ENCODE results near the gene BPIFB4. TPM values are rescaled to one million over a fixed set of nuclear protein-coding genes. Genes with fewer than 3 reads are reported as not detected.

Gene BPIFB4
- total RNA-seq, 5 donors from 2014 or later (not counting 1 experiment from before 2014, with no cell fraction given), result not detected

DNA sequence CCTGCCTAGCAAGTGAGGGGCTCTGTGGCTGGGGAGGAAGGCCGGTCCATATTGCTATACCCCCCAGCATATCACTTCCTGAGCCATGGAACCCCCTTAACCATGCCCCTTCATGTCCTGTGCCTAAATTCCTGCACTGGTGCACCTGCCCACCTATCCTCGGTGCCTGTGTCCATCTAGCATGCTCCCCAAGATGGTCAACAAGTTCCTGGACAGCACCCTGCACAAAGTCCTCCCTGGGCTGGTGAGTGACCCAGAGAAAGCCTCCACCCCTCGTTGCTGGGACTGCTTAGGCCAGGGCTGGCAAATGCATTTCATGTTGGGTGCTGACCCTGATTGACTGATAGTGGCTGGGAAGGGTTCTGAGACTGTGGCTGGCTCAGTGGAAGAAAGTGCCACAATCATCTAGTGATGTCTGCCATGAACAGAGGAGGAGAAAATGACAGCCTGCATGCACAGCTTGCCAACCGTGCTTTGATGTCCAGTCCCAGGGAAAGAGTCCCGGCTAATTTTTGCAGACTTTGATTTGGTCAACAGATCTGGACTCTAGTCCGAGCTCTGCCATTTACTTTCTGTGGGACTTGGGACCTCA, 44.4 kb upstream of the BPIFB4 start:
- H3K4me3 Mint-ChIP-seq, result no peak overlapping the region
- H3K4me1 ChIP-seq (ENCODE audit: control insufficient read depth in 1 of 2, extremely low read depth in 1 of 2, insufficient read depth in 2 of 2, low read length in 2 of 2), result no peaks in the 10 kb centered on the region
- H3K4me1 Mint-ChIP-seq, result no peaks in the 10 kb centered on the region
- DNase-seq (no peak), ATAC-seq (replicated peaks in 1 of 4) (no peak)
- CTCF ChIA-PET, result no interaction called here
- peaks cover 5% of the 10 kb centered on the region for H3K36me3 Mint-ChIP-seq
- H3K27ac ChIP-seq (ENCODE audit: low read length), result no peak overlapping the region
- no peak overlapping the region for H3K27ac Mint-ChIP-seq
- H3K9me3 Mint-ChIP-seq, result peaks cover 7 to 10% (median 8%) of the 10 kb centered on the region in 3 donors
- H3K36me3 ChIP-seq (ENCODE audit: control insufficient read depth in 2 of 2, extremely low read depth in 1 of 2, insufficient read depth in 1 of 2, low read length in 1 of 2), result no peaks in the 10 kb centered on the region
- peaks cover 0 to 5% of the 10 kb centered on the region in 2 experiments for H3K27me3 ChIP-seq (replicated peaks in 1 of 2; ENCODE audit: control insufficient read depth in 2 of 2, extremely low read depth in 1 of 2, insufficient read depth in 2 of 2, low read length in 1 of 2)
- H3K9me3 ChIP-seq, result no peaks in the 10 kb centered on the region
- H3K4me3 ChIP-seq (ENCODE audit: control insufficient read depth in 1 of 2, extremely low read depth in 1 of 2, low read length in 1 of 2), result no peak overlapping the region
- POLR2A ChIA-PET, result no interaction called here
- no peaks in the 10 kb centered on the region for H3K27me3 Mint-ChIP-seq
- 73% methylated on average over 4 of the region's 6 CpGs for WGBS (ENCODE audit: insufficient coverage)

DNA sequence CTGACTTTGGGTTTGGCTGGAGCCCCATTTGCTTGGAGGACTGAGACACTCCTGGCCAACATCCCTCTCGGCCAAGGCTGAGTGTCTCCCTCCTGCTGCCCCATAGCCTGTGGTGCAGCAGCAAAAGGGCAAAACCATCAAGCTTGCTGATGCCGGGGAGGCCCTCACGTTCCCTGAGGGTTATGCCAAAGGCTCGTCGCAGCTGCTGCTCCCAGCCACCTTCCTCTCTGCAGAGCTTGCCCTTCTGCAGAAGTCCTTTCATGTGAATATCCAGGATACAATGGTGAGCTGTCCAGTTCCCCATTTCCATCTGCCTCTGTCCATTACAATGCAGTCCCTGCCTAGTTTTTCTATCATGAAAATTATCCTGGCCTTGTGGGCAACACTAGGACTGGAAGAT, 42.0 kb upstream of the BPIFB4 start:
- ATAC-seq (replicated peaks in 1 of 4), result no peak
- Histone ChIP-seq H3K4me3 (ENCODE audit: control insufficient read depth in 1 of 2, extremely low read depth in 1 of 2, low read length in 1 of 2) (no peak overlapping the region), H3K27me3 (replicated peaks in 1 of 2; ENCODE audit: control insufficient read depth in 2 of 2, extremely low read depth in 1 of 2, insufficient read depth in 2 of 2, low read length in 1 of 2) (peaks cover 0 to 4% of the 10 kb centered on the region in 2 experiments), H3K27ac (ENCODE audit: low read length) (no peak overlapping the region), H3K4me1 (ENCODE audit: control insufficient read depth in 1 of 2, extremely low read depth in 1 of 2, insufficient read depth in 2 of 2, low read length in 2 of 2) (no peaks in the 10 kb centered on the region), H3K36me3 (ENCODE audit: control insufficient read depth in 2 of 2, extremely low read depth in 1 of 2, insufficient read depth in 1 of 2, low read length in 1 of 2) (no peaks in the 10 kb centered on the region), H3K9me3 (no peaks in the 10 kb centered on the region)
- WGBS (ENCODE audit: insufficient coverage), result 72% methylated on average over 5 of the region's 5 CpGs
- Mint-ChIP-seq H3K4me1 (no peaks in the 10 kb centered on the region), H3K4me3 (no peak overlapping the region), H3K27me3 (no peaks in the 10 kb centered on the region), H3K36me3 (peaks cover 5% of the 10 kb centered on the region), H3K27ac (no peak overlapping the region), H3K9me3 (peaks cover 7 to 10% (median 8%) of the 10 kb centered on the region in 3 donors)
- POLR2A ChIA-PET, result no interaction called here
- DNase-seq, result no peak
- CTCF ChIA-PET, result no interaction called here

DNA sequence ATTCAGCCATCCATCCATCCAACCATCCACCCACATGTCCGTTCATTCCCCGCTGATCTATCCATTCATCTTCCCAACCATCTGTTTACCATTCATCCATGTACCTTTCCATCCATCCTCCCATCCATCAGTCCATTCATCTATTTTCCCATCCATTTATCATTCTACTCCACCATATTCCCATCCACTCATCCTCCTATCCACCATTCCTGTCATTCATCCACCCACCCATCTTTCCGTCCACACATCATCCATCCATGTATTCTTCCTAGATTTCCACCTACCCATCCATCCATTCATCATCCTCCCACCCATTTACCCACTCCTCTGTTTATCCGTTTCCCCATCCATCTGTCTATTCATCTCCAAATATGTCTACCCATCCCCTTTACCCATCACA, 41.2 kb upstream of the BPIFB4 start:
- Histone ChIP-seq H3K4me3 (ENCODE audit: control insufficient read depth in 1 of 2, extremely low read depth in 1 of 2, low read length in 1 of 2) (no peak overlapping the region), H3K27me3 (replicated peaks in 1 of 2; ENCODE audit: control insufficient read depth in 2 of 2, extremely low read depth in 1 of 2, insufficient read depth in 2 of 2, low read length in 1 of 2) (no peaks in the 10 kb centered on the region), H3K27ac (ENCODE audit: low read length) (no peak overlapping the region), H3K4me1 (ENCODE audit: control insufficient read depth in 1 of 2, extremely low read depth in 1 of 2, insufficient read depth in 2 of 2, low read length in 2 of 2) (no peaks in the 10 kb centered on the region), H3K9me3 (no peaks in the 10 kb centered on the region), H3K36me3 (ENCODE audit: control insufficient read depth in 2 of 2, extremely low read depth in 1 of 2, insufficient read depth in 1 of 2, low read length in 1 of 2) (no peaks in the 10 kb centered on the region)
- no peaks in the 10 kb centered on the region for H3K4me1 Mint-ChIP-seq
- peaks cover 5 to 7% (median 5%) of the 10 kb centered on the region in 3 donors for H3K9me3 Mint-ChIP-seq
- H3K27me3 Mint-ChIP-seq, result no peaks in the 10 kb centered on the region
- no peak overlapping the region for H3K4me3 Mint-ChIP-seq
- peaks cover 2% of the 10 kb centered on the region for H3K36me3 Mint-ChIP-seq
- WGBS (ENCODE audit: insufficient coverage), result 80% methylated on average over 4 of the region's 4 CpGs
- H3K27ac Mint-ChIP-seq, result no peak overlapping the region
- no peak for ATAC-seq (replicated peaks in 1 of 4)
- CTCF ChIA-PET, result no interaction called here
- DNase-seq, result no peak
- POLR2A ChIA-PET, result no interaction called here

DNA sequence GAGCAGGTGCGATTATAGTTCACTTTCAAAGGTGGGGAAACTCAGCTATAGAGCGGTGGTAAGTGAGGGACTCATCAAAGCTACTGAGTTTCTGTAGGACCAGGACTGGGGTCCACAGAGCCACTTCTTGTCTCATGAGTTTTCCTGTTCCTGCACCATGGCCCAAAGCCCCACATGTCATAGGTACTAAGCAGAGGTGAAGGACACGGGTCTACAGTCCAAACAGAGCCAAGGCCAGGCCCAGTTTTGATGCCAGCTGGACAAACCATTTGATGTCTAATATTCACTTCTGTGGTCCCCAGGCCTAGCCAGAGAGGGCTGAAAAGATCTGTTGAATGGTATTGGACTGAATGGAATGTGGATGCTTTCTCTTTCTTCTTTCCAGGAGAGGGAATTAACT, 37.0 kb upstream of the BPIFB4 start:
- Histone ChIP-seq H3K27me3 (replicated peaks in 1 of 2; ENCODE audit: control insufficient read depth in 2 of 2, extremely low read depth in 1 of 2, insufficient read depth in 2 of 2, low read length in 1 of 2) (no peaks in the 10 kb centered on the region), H3K36me3 (ENCODE audit: control insufficient read depth in 2 of 2, extremely low read depth in 1 of 2, insufficient read depth in 1 of 2, low read length in 1 of 2) (peaks cover 0 to 3% of the 10 kb centered on the region in 2 donors), H3K27ac (ENCODE audit: low read length) (no peak overlapping the region), H3K4me3 (ENCODE audit: control insufficient read depth in 1 of 2, extremely low read depth in 1 of 2, low read length in 1 of 2) (no peak overlapping the region), H3K4me1 (ENCODE audit: control insufficient read depth in 1 of 2, extremely low read depth in 1 of 2, insufficient read depth in 2 of 2, low read length in 2 of 2) (no peaks in the 10 kb centered on the region), H3K9me3 (no peaks in the 10 kb centered on the region)
- Mint-ChIP-seq H3K4me3 (no peak overlapping the region), H3K27ac (no peak overlapping the region), H3K4me1 (no peaks in the 10 kb centered on the region), H3K9me3 (peaks cover 12 to 18% (median 16%) of the 10 kb centered on the region in 3 donors), H3K27me3 (no peaks in the 10 kb centered on the region), H3K36me3 (peaks cover 7% of the 10 kb centered on the region)
- DNase-seq, result no peak
- ChIA-PET CTCF (no interaction called here), POLR2A (no interaction called here)
- no peak for ATAC-seq (replicated peaks in 1 of 4)
- WGBS (ENCODE audit: insufficient coverage), result 90% methylated on average over 3 of the region's 3 CpGs

DNA sequence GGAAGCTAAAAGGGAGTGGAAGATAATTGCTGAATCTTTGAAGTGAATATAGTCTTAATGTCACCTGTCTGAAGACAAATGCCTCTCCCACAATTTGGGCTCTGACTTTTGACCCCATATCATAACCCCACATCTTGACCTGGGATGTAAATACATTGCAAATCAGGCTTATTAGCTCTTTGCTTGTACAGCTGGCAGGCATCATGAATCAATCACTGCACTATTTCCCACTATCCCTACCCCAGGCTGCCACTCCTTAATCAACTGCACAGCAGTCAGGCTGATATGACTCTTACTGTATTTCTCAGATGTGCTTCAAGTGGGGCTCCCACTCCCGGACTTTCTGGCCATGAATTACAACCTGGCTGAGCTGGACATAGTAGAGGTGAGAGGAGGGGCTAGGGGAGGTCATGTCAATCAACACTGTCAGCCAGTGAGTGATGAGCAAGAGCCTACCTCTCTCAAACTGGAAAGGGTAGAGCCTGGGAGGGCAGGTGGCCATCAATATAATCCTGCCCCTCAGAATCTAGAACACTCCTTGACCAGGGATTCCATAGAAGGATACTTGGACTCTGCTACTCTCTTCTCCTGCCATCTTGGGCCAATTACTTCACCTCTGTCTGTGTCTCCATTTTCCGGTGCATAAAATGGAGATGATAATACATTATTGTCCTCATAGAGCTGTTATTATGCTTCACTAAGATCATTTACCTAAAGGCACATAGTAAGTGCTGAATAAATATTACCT, 36.3 kb upstream of the BPIFB4 start:
- ATAC-seq (replicated peaks in 1 of 4), result no peak
- peaks cover 7 to 18% (median 16%) of the 10 kb centered on the region in 3 donors for H3K9me3 Mint-ChIP-seq
- WGBS (ENCODE audit: insufficient coverage), result 40% methylated on average over 1 of the region's 2 CpGs
- Histone ChIP-seq H3K9me3 (no peaks in the 10 kb centered on the region), H3K4me1 (ENCODE audit: control insufficient read depth in 1 of 2, extremely low read depth in 1 of 2, insufficient read depth in 2 of 2, low read length in 2 of 2) (no peaks in the 10 kb centered on the region), H3K36me3 (ENCODE audit: control insufficient read depth in 2 of 2, extremely low read depth in 1 of 2, insufficient read depth in 1 of 2, low read length in 1 of 2) (peaks cover 0 to 3% of the 10 kb centered on the region in 2 donors), H3K27ac (ENCODE audit: low read length) (no peak overlapping the region), H3K4me3 (ENCODE audit: control insufficient read depth in 1 of 2, extremely low read depth in 1 of 2, low read length in 1 of 2) (no peak overlapping the region), H3K27me3 (replicated peaks in 1 of 2; ENCODE audit: control insufficient read depth in 2 of 2, extremely low read depth in 1 of 2, insufficient read depth in 2 of 2, low read length in 1 of 2) (no peaks in the 10 kb centered on the region)
- no peaks in the 10 kb centered on the region for H3K4me1 Mint-ChIP-seq
- H3K27me3 Mint-ChIP-seq, result no peaks in the 10 kb centered on the region
- no peak overlapping the region for H3K27ac Mint-ChIP-seq
- CTCF ChIA-PET, result no interaction called here
- H3K36me3 Mint-ChIP-seq, result peaks cover 7% of the 10 kb centered on the region
- POLR2A ChIA-PET, result no interaction called here
- DNase-seq, result no peak
- no peak overlapping the region for H3K4me3 Mint-ChIP-seq

DNA sequence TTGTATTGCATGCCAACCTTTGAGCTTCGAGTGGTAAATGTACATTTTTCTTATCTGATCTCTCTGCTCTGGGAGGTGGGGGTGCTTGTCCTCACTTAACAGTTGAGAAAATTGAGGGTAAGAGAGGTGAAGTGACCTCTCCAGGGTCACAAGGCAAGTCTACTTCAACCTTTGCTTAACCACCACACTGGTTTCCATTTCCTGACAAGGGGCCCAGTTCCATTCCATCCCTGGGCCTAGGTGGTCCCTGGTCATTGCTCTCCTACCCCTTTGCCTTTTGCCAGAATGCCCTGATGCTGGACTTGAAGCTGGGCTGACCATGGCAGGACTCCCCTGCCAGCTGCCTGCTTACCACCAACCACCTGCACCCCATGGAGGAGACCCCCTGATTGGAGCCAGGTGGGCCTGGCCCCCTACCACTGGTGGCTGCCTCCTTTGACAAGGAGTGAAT, 35.7 kb upstream of the BPIFB4 start:
- Mint-ChIP-seq H3K27me3 (no peaks in the 10 kb centered on the region), H3K4me1 (no peaks in the 10 kb centered on the region), H3K9me3 (peaks cover 6 to 18% (median 16%) of the 10 kb centered on the region in 3 donors), H3K36me3 (peaks cover 7% of the 10 kb centered on the region), H3K4me3 (no peak overlapping the region), H3K27ac (no peak overlapping the region)
- DNase-seq (no peak), ATAC-seq (replicated peaks in 1 of 4) (no peak)
- CTCF ChIA-PET, result no interaction called here
- POLR2A ChIA-PET, result no interaction called here
- no peak overlapping the region for H3K4me3 ChIP-seq (ENCODE audit: control insufficient read depth in 1 of 2, extremely low read depth in 1 of 2, low read length in 1 of 2)
- no CpG with 5 or more reads among the region's 1 CpG for WGBS (ENCODE audit: insufficient coverage)
- H3K9me3 ChIP-seq, result no peaks in the 10 kb centered on the region
- peaks cover 0 to 3% of the 10 kb centered on the region in 2 donors for H3K36me3 ChIP-seq (ENCODE audit: control insufficient read depth in 2 of 2, extremely low read depth in 1 of 2, insufficient read depth in 1 of 2, low read length in 1 of 2)
- no peaks in the 10 kb centered on the region for H3K4me1 ChIP-seq (ENCODE audit: control insufficient read depth in 1 of 2, extremely low read depth in 1 of 2, insufficient read depth in 2 of 2, low read length in 2 of 2)
- H3K27ac ChIP-seq (ENCODE audit: low read length), result no peak overlapping the region
- H3K27me3 ChIP-seq (replicated peaks in 1 of 2; ENCODE audit: control insufficient read depth in 2 of 2, extremely low read depth in 1 of 2, insufficient read depth in 2 of 2, low read length in 1 of 2), result no peaks in the 10 kb centered on the region
